ENCODE measurements around the gene SEZ6L.

- TF ChIP-seq CTCF (IDR thresholded peaks at IDR 0.05) (no peak), EP300 (IDR thresholded peaks at IDR 0.05; ENCODE audit: low read depth) (no peak)
Observed at GRCh38 chr22:26194877-26195276, 25.6 kb downstream of the SEZ6L start.

Measured in transverse colon (tissue), 3 donors.